Measurements from ENCODE around the gene MESP1. TPM values are rescaled to one million over a fixed set of nuclear protein-coding genes. Genes with fewer than 3 reads are reported as not detected.

MESP1 gene
- total and polyA plus RNA-seq, 2 of the 8 experiments (the other 6 are each of a cell fraction or from before 2014, with no cell fraction given) = 0.15 to 0.23 TPM

DNA sequence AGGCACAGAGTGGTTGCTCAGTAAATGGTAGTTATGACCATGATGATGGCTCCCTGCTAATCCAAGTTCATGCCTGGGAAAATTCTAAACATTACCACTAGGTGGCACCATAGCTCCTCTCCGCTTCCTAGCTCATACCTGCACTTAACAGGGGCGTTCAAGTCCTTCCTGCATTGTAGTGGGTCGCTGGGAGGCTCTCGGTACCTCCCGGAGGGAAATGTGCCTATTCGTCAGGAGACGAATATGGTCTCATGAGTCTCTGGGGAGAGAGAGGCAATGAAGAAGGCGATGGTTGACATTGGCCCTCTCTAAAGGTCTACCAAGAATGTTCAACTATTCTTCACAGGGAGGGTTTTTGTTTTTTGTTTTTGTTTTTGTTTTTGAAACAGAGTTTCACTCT, 10.9 kb downstream of the MESP1 start (continued):
- peak; percentile 90 for TF ChIP-seq E2F6 (IDR thresholded peaks at IDR 0.05)
- TF ChIP-seq CHD1 (IDR thresholded peaks at IDR 0.05; ENCODE audit: low read depth, low read length) = no peak
- no peak for TF ChIP-seq SRF (IDR thresholded peaks at IDR 0.05; ENCODE audit: low read depth, low read length)
- TF ChIP-seq ASH2L (IDR thresholded peaks at IDR 0.05; ENCODE audit: low read length) = no peak
- TF ChIP-seq, protein P1, sequence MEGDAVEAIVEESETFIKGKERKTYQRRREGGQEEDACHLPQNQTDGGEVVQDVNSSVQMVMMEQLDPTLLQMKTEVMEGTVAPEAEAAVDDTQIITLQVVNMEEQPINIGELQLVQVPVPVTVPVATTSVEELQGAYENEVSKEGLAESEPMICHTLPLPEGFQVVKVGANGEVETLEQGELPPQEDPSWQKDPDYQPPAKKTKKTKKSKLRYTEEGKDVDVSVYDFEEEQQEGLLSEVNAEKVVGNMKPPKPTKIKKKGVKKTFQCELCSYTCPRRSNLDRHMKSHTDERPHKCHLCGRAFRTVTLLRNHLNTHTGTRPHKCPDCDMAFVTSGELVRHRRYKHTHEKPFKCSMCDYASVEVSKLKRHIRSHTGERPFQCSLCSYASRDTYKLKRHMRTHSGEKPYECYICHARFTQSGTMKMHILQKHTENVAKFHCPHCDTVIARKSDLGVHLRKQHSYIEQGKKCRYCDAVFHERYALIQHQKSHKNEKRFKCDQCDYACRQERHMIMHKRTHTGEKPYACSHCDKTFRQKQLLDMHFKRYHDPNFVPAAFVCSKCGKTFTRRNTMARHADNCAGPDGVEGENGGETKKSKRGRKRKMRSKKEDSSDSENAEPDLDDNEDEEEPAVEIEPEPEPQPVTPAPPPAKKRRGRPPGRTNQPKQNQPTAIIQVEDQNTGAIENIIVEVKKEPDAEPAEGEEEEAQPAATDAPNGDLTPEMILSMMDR (IDR thresholded peaks at IDR 0.05; ENCODE audit: control extremely low read depth in 1 of 3, insufficient read depth in 1 of 3, low read depth in 1 of 3, low read length in 3 of 3) = peak; percentile 29 to 92 (median 83)
- no peak for TF ChIP-seq FOSL1 (IDR thresholded peaks at IDR 0.05; ENCODE audit: insufficient read depth, low read depth, low read length)
- no peak for TF ChIP-seq NRF1 (IDR thresholded peaks at IDR 0.05; ENCODE audit: low read depth, low read length)
